Testis (tissue), 3 donors: ENCODE results near the gene SLC37A2. TPM values are rescaled to one million over a fixed set of nuclear protein-coding genes. Genes with fewer than 3 reads are reported as not detected.

Experiments
- DNase-seq: peaks from one replicate; pipeline ENCODE4 v3.0.0-alpha.2; 2019
- H3K27ac ChIP-seq, 2 donors: fragments of 200-600 bp; sonication (generic); one replicate each; pipeline ENCODE4 v1.5.1; 2019
- H3K27me3 ChIP-seq: fragments of 200-600 bp; sonication (generic); one replicate; pipeline ENCODE4 v1.5.1; 2019
- H3K36me3 ChIP-seq: fragments of 200-600 bp; sonication (generic); one replicate; pipeline ENCODE4 v1.5.1; 2017; ENCODE audit warnings: low read depth; ENCODE audit errors: missing control alignments
- H3K4me1 ChIP-seq: fragments of 200-600 bp; sonication (generic); one replicate; pipeline ENCODE4 v1.5.1; 2019
- H3K4me3 ChIP-seq, 2 donors: fragments of 200-600 bp; sonication (generic); one replicate each; pipeline ENCODE4 v1.5.1; 2017 to 2019
- H3K9me3 ChIP-seq: fragments of 200-600 bp; sonication (generic); one replicate; pipeline ENCODE4 v1.5.1; 2017
- CTCF ChIP-seq, 3 experiments: fragments of 450-650 bp in 2 of 3; fragments of 200-600 bp in 1 of 3; sonication (generic) in 1 of 3; IDR thresholded peaks; one replicate each; pipeline ENCODE4 v1.5.1; 2016 to 2019; ENCODE audit warnings: antibody characterized with exemption in 3 of 3, mild to moderate bottlenecking in 2 of 3, moderate library complexity in 1 of 3
- POLR2A ChIP-seq: fragments of 450-650 bp; IDR thresholded peaks from one replicate; pipeline ENCODE4 v1.6.1; 2017; ENCODE audit warnings: antibody characterized with exemption, mild to moderate bottlenecking, moderate library complexity
- WGBS, 2 donors: methylation state at CpG; one replicate each; pipeline ENCODE4 v1.1.5; 2018; 5-methylcytosine and 5-hydroxymethylcytosine counted together
- intact Hi-C: fragments of 100-400 bp; cut with DNase I; formaldehyde crosslinking; loops from one replicate; pipeline ENCODE4 v1.15.1; 2023; ENCODE audit warnings: low total_unique reads
- polyA plus RNA-seq: library from polyadenylated mRNA; stranded (reverse); fragments of 350-450 nt; fragmentation: Illumina TruSeq; extraction: RNeasy Lipid Tissue Mini Kit (QIAGEN cat#74804); gene quantifications from one replicate; pipeline ENCODE4 v1.2.3, GENCODE V29; 2014; ENCODE audit warnings: low read depth, low replicate concordance; ENCODE audit not compliant: insufficient read depth
- total RNA-seq, 2 donors: library from RNA; depleted of rRNA; stranded (reverse); fragments of >200 nt; gene quantifications; one replicate each; pipeline ENCODE4 v1.2.3, GENCODE V29; 2016

Gene SLC37A2
- total and polyA plus RNA-seq, 3 donors from 2014 or later, result 3.0 to 7.6 (median 6.2) TPM

GRCh38 chr11:125075900-125076317 is 12.8 kb downstream of the SLC37A2 start:
- Histone ChIP-seq H3K36me3 (no peaks in the 10 kb centered on the region), H3K4me1 (no peaks in the 10 kb centered on the region), H3K27me3 (no peaks in the 10 kb centered on the region), H3K4me3 (no peak overlapping the region), H3K9me3 (no peaks in the 10 kb centered on the region), H3K27ac (no peak overlapping the region)
- 87 to 89% methylated on average over 11 of the region's 11 CpGs for WGBS, 2 donors
- no peak for DNase-seq
- no peak for TF ChIP-seq CTCF (IDR thresholded peaks at IDR 0.05)
- TF ChIP-seq POLR2A, result no peak
- intact Hi-C loops, result no loop called here

DNA sequence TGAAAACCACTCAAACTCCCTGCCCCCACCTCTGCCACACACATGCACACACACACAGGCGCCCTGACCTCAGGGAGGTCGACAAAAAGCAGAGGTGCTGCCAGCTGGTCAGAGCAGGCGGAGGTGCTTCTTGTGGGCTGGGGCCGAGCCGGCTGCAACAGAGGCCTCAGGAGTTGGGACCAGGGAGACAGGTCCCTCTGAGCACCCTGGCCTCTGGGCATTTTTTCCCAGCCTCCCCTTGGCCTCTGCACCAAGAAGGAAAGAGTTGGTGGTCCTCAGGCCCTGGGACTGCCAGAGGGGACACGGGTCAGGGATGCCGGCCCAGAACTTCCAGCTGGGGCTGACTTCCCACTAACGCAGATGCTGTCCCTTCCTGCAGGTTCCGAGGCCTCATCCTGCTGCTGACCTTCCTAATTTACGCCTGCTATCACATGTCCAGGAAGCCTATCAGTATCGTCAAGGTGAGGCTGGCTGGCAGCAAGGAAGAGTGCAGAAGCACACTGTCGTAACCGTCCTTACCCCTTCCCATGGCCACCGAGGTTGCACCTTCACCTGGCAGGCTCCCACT is 13.4 kb downstream of the SLC37A2 start:
- Histone ChIP-seq H3K27me3 (no peaks in the 10 kb centered on the region), H3K36me3 (no peaks in the 10 kb centered on the region), H3K4me3 (no peak overlapping the region), H3K27ac (no peak overlapping the region), H3K9me3 (no peaks in the 10 kb centered on the region), H3K4me1 (no peaks in the 10 kb centered on the region)
- no peak for DNase-seq
- TF ChIP-seq POLR2A, result no peak
- TF ChIP-seq CTCF (IDR thresholded peaks at IDR 0.05), result no peak
- WGBS, 2 donors, result 20 to 78% methylated on average over 1 to 14 of the region's 14 CpGs
- intact Hi-C loops, result no loop called here

GRCh38 chr11:125078016-125078415 is 14.9 kb downstream of the SLC37A2 start:
- intact Hi-C loops, result no loop called here
- H3K36me3 ChIP-seq, result no peaks in the 10 kb centered on the region
- no peak overlapping the region for H3K27ac ChIP-seq

GRCh38 chr11:125078516-125079140 is 15.5 kb downstream of the SLC37A2 start:
- Histone ChIP-seq H3K4me1 (peaks cover 6% of the 10 kb centered on the region), H3K9me3 (no peaks in the 10 kb centered on the region), H3K27me3 (no peaks in the 10 kb centered on the region), H3K4me3 (no peak overlapping the region), H3K36me3 (no peaks in the 10 kb centered on the region), H3K27ac (no peak overlapping the region)
- 94 to 96% methylated on average over 14 of the region's 14 CpGs for WGBS, 2 donors
- intact Hi-C loops, result no loop called here
- DNase-seq, result no peak
- TF ChIP-seq POLR2A (no peak), CTCF (IDR thresholded peaks at IDR 0.05) (no peak)

More at GRCh38 chr11:125078016-125078415, 14.9 kb downstream of the SLC37A2 start:
- no peaks in the 10 kb centered on the region for H3K9me3 ChIP-seq
- TF ChIP-seq POLR2A (no peak), CTCF (IDR thresholded peaks at IDR 0.05) (no peak)
- WGBS, 2 donors, result 91 to 94% methylated on average over 11 of the region's 11 CpGs
- H3K27me3 ChIP-seq, result no peaks in the 10 kb centered on the region
- no peak for DNase-seq
- no peak overlapping the region for H3K4me3 ChIP-seq
- H3K4me1 ChIP-seq, result peaks cover 2% of the 10 kb centered on the region
